GM18861 (cell line): ENCODE data around the gene PNPLA7.
"Not testable (repeated sequence)": the region's sequence is repeated elsewhere in the genome, so short reads cannot be mapped to it uniquely, and the experiment has no call there.

ENCODE experiments used
- ATAC-seq: cut with Tn5 transposase; IDR thresholded peaks from one replicate; pipeline ENCODE4 v1.9.1; 2021; ENCODE audit not compliant: unreplicated experiment

Gene PNPLA7

GRCh38 chr9:137482094-137482781 lies 68.0 kb downstream of the PNPLA7 start:
- no peak for ATAC-seq

DNA sequence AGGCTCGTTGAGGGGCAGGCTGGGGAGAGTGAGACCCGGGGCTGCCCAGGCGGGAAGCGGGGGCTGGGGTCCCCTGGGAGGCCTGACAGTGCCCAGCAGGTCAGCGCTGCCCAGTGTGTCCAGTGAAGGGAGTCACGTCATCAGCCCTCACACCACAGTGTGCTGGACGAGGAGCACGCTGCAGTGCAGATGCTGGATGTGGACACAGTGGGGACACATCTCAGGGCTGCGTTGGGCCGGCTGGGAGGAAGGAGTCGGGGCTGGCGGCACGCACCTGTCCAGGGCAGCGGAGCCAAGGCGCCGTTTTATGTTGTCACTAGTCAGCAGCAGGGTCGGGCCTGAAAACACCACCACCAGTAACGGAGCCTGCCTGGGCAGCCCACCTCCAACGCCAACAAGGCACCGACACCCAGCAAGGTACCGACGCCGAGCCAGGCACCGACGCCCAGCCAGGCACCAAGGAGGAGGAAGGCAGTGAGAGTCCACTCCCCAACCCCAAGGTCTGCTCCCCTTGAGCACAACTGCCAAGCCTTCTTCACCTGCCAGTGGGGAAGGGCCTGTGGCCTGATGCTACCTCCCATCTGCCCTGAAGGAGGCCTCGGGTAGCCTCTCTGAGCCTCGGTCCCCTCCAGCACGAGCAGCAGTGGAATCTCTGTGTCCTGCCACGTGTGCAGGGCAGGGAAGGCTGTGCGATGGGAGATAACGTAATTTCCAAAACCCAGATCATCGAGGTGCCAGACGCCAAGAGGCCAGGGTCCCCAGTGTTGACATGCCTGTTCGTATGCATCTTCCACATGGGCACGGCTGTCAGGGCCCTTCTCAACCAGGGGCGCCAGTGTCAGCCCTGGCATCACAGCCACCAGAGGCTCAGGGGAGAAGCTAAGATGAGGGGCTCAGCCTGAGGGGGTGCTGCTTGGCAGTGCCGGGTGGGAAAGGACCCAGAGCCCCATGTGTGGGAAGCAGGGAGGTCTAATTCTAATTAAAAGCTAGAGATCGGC lies 69.2 kb downstream of the PNPLA7 start:
- no peak for ATAC-seq

- no peak for ATAC-seq
Measured at GRCh38 chr9:137479892-137480685, 70.1 kb downstream of the PNPLA7 start.

GRCh38 chr9:137478962-137479861 lies 71.0 kb downstream of the PNPLA7 start:
- no peak for ATAC-seq

DNA sequence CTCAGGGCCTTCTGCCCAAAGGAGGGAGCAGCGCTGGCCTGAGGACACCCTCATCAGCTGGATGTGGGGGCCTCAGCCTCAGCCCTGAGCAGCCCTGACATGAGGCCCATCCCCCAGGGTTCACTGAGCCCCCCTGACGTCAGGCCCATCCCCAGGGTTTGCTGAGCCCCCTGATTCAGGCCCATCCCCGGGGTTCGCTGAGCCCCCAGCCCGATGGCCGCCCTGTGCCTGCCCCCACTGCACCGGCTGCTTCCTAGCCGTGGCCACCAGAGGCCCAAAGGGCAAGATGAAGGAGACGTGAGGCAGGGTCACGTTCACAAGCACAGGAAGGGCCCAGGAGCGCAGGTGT lies 71.6 kb downstream of the PNPLA7 start:
- ATAC-seq = no peak

GRCh38 chr9:137477778-137478612 lies 72.2 kb downstream of the PNPLA7 start:
- ATAC-seq = no peak

- no peak for ATAC-seq
Measured at GRCh38 chr9:137476856-137477255, 73.3 kb downstream of the PNPLA7 start.

DNA sequence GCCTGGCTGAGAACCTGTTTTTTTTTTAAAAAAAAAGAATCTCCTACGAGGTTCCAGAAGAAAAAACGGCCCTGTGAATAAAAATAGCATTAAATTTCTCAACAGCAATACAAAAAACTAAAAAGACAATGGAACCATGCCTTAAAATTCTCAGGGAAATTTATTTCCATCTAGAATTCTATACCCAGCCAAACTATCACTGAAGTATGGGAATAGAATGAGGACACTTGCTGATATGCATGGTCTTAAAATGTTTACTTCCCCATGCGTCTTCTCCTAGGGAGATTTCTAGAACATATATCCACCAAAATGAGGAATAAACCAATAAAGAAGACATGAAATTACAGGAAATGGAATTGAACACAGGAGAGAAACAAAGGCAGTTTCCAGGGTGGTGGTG lies 74.5 kb downstream of the PNPLA7 start:
- no peak for ATAC-seq

- no peak for ATAC-seq
Measured at GRCh38 chr9:137474271-137474670, 75.9 kb downstream of the PNPLA7 start.

DNA sequence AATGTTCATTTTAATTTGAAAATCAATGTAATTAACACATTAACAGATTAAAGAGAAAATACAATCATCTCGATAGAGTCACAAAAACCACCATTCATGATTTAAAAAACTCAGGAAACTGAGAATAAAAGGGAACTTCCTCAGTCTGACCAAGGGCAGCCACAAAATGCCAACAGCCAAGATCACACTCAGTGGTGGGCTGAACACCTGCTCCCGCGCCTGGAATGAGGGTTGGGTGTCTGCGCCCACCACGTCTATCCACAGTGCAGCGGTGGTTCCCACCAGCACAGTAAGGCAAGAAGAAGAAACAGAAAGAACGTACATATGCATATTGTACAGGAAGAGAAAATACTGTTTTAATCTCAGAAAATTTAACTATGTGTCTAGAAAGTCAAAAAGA lies 79.4 kb downstream of the PNPLA7 start:
- ATAC-seq = no peak

- no peak for ATAC-seq
Measured at GRCh38 chr9:137467896-137468295, 82.3 kb downstream of the PNPLA7 start.

GRCh38 chr9:137467161-137467581 lies 83.0 kb downstream of the PNPLA7 start:
- no peak for ATAC-seq

GRCh38 chr9:137466389-137467085 lies 83.7 kb downstream of the PNPLA7 start:
- ATAC-seq = not testable (repeated sequence)

GRCh38 chr9:137465720-137466388 lies 84.3 kb downstream of the PNPLA7 start:
- no peak for ATAC-seq

DNA sequence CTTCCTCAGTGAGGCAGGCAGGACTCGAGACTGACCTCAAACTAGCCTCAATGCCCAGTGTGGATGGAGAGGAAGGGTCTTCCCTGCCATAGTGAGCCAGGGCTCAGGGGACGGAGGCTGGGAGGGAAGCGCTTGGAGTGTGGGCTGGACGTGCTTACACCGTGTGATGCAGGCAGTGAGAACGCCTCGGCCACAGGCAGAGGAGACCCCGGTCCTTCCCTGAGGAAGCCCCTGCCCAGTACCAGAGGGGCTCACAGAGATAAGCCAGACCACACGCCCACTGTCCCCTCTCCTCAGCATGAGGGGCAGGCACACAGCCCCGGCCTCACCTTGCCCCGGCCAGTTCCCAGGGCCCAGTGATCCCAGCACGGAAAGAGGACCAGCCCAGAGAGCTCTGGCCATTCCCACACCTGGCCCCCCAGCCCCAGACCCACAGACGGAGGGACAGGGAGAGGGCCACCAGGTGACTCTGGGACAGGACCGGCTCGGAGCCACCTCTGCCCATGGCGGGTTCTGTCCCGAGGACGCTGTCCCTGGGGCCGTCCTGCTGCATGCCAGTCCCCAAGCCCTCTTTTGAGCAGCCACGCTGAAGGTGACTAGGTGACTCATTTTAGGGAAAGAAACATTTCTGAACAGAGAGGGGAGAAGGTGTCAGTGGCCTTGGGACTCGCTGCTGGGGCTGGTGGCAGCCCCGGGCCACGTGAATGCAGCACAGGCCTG lies 85.0 kb downstream of the PNPLA7 start:
- ATAC-seq = no peak

DNA sequence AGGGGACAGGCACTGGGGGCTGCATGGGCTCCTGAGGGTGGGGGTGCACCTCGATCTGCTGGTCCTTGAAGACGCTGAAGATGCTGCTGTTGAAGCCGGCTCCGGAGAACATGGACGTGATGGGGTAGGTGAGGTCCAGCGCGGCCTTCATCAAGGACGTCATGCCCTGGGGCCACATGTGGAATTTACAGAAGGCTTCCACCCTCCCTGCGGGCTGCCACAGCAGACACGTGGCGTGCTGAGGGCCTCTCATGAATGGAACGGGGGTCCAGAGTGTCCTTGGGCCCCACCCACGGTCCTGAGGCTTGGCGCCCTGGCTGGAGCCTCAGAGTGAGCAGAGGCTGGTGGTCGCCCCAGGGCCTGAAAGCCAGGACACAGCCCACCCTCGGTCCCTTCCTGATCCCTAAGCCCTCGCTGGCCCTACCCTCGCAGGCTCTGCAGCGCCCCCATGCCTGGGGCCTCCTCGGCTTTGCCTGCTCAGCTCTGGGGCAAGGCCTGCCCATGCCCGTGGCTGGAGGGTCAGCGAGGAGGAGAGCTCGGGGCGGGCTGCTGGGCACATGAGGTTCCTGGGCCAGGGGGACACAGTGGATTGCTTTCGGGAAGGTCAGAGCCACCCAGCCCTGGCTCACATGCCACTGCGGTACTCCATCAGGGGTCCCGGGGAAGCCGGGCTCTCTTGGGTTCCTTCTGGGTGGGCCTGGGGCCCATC lies 85.8 kb downstream of the PNPLA7 start:
- no peak for ATAC-seq

DNA sequence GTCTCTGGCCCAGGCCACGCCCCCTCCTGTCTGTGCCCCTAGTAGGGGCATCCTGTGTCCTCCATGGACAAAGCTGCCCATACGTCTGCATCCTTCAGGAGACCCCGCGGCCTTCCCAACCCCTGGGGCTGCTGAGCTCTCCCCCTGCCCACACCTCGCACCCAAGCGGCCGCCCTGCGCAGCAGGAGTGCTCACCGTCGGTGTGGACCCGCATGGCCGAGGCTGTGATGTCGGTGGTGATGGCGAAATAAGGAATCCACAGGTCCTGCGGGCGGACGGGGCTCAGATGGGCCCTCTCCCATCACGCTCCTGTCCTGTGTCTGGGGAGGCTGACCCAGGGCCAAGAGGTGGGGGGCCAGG lies 86.3 kb downstream of the PNPLA7 start:
- ATAC-seq = no peak
